Measurements from ENCODE around the gene GRM7.

DNA sequence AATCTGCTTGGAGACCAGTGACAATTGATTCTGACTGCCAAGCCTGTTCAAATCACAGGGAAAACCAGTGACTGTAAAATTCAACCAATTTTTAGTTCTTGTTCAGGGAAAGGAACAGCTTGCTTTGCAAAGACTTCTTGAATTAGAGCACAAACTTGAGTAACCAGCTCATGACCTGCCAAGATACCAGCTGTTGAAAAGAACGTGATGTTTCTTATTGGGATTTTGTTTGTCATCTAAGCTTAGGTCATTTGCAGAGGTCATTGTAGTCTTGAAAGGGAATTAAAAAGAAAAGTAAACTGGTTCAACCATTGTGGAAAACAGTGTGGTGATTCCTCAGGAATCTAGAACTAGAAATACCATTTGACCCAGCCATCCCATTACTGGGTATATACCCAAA lies 428.2 kb downstream of the GRM7 start:
- TF ChIP-seq, protein P1, sequence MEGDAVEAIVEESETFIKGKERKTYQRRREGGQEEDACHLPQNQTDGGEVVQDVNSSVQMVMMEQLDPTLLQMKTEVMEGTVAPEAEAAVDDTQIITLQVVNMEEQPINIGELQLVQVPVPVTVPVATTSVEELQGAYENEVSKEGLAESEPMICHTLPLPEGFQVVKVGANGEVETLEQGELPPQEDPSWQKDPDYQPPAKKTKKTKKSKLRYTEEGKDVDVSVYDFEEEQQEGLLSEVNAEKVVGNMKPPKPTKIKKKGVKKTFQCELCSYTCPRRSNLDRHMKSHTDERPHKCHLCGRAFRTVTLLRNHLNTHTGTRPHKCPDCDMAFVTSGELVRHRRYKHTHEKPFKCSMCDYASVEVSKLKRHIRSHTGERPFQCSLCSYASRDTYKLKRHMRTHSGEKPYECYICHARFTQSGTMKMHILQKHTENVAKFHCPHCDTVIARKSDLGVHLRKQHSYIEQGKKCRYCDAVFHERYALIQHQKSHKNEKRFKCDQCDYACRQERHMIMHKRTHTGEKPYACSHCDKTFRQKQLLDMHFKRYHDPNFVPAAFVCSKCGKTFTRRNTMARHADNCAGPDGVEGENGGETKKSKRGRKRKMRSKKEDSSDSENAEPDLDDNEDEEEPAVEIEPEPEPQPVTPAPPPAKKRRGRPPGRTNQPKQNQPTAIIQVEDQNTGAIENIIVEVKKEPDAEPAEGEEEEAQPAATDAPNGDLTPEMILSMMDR (IDR thresholded peaks at IDR 0.05; ENCODE audit: low read depth, low read length, missing input control): no peak
- TF ChIP-seq, protein P2, sequence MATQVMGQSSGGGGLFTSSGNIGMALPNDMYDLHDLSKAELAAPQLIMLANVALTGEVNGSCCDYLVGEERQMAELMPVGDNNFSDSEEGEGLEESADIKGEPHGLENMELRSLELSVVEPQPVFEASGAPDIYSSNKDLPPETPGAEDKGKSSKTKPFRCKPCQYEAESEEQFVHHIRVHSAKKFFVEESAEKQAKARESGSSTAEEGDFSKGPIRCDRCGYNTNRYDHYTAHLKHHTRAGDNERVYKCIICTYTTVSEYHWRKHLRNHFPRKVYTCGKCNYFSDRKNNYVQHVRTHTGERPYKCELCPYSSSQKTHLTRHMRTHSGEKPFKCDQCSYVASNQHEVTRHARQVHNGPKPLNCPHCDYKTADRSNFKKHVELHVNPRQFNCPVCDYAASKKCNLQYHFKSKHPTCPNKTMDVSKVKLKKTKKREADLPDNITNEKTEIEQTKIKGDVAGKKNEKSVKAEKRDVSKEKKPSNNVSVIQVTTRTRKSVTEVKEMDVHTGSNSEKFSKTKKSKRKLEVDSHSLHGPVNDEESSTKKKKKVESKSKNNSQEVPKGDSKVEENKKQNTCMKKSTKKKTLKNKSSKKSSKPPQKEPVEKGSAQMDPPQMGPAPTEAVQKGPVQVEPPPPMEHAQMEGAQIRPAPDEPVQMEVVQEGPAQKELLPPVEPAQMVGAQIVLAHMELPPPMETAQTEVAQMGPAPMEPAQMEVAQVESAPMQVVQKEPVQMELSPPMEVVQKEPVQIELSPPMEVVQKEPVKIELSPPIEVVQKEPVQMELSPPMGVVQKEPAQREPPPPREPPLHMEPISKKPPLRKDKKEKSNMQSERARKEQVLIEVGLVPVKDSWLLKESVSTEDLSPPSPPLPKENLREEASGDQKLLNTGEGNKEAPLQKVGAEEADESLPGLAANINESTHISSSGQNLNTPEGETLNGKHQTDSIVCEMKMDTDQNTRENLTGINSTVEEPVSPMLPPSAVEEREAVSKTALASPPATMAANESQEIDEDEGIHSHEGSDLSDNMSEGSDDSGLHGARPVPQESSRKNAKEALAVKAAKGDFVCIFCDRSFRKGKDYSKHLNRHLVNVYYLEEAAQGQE (IDR thresholded peaks at IDR 0.05): no peak
- no peak for TF ChIP-seq FOXA1 (IDR thresholded peaks at IDR 0.05)
- TF ChIP-seq, protein P3, sequence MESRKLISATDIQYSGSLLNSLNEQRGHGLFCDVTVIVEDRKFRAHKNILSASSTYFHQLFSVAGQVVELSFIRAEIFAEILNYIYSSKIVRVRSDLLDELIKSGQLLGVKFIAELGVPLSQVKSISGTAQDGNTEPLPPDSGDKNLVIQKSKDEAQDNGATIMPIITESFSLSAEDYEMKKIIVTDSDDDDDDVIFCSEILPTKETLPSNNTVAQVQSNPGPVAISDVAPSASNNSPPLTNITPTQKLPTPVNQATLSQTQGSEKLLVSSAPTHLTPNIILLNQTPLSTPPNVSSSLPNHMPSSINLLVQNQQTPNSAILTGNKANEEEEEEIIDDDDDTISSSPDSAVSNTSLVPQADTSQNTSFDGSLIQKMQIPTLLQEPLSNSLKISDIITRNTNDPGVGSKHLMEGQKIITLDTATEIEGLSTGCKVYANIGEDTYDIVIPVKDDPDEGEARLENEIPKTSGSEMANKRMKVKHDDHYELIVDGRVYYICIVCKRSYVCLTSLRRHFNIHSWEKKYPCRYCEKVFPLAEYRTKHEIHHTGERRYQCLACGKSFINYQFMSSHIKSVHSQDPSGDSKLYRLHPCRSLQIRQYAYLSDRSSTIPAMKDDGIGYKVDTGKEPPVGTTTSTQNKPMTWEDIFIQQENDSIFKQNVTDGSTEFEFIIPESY (IDR thresholded peaks at IDR 0.05): no peak
- no peak for TF ChIP-seq EGR1 (IDR thresholded peaks at IDR 0.05; ENCODE audit: low read depth in 2 of 2)
- TF ChIP-seq SP1 (IDR thresholded peaks at IDR 0.05): no peak
- TF ChIP-seq, protein P4, sequence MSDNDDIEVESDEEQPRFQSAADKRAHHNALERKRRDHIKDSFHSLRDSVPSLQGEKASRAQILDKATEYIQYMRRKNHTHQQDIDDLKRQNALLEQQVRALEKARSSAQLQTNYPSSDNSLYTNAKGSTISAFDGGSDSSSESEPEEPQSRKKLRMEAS (IDR thresholded peaks at IDR 0.05): no peak
- no peak for TF ChIP-seq HNF4A (conservative IDR thresholded peaks at IDR 0.05)
- TF ChIP-seq GABPA (IDR thresholded peaks at IDR 0.05 in 1 of 2, conservative IDR thresholded peaks at IDR 0.05 in 1 of 2): no peak
- no peak for TF ChIP-seq RAD21 (IDR thresholded peaks at IDR 0.05)
- TF ChIP-seq JUND (IDR thresholded peaks at IDR 0.05): no peak
- TF ChIP-seq TAF1 (conservative IDR thresholded peaks at IDR 0.05): no peak
- TF ChIP-seq, protein P5, sequence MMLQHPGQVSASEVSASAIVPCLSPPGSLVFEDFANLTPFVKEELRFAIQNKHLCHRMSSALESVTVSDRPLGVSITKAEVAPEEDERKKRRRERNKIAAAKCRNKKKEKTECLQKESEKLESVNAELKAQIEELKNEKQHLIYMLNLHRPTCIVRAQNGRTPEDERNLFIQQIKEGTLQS (IDR thresholded peaks at IDR 0.05): no peak
- no peak for TF ChIP-seq YY1 (IDR thresholded peaks at IDR 0.05)

All from liver (tissue), 3 donors.